GM23338 (cell line): Measurements from ENCODE around the gene CACNA2D1.

Source experiments
- EZH2 ChIP-seq: fragments of 200-600 bp; sonication (generic); IDR thresholded peaks from one replicate; pipeline ENCODE4 v1.8.0; 2017; ENCODE audit warnings: antibody characterized with exemption, mild to moderate bottlenecking, low read depth; ENCODE audit not compliant: unreplicated experiment
- EZH2phosphoT487 ChIP-seq: fragments of 200-600 bp; sonication (generic); IDR thresholded peaks from one replicate; pipeline ENCODE4 v1.8.1; 2018; ENCODE audit warnings: antibody characterized with exemption; ENCODE audit not compliant: unreplicated experiment
- POLR2AphosphoS5 ChIP-seq: IDR thresholded peaks from 2 replicates; pipeline ENCODE4 v1.6.1; 2016; ENCODE audit warnings: antibody characterized with exemption, low read depth
- TF ChIP-seq, protein P1 (sequence below), 2 experiments: fragments of 200-600 bp in 1 of 2; sonication (generic) in 1 of 2; conservative IDR thresholded peaks; 2 replicates each; pipeline versions ENCODE4 v1.5.1 to v1.6.1; 2016 to 2017; ENCODE audit warnings: antibody characterized with exemption in 2 of 2, low read depth in 2 of 2, mild to moderate bottlenecking in 2 of 2, moderate library complexity in 1 of 2
- TF ChIP-seq, protein P2 (sequence below): IDR thresholded peaks from one replicate; pipeline ENCODE4 v1.6.1; 2018; ENCODE audit warnings: antibody characterized with exemption; ENCODE audit not compliant: unreplicated experiment

DNA sequence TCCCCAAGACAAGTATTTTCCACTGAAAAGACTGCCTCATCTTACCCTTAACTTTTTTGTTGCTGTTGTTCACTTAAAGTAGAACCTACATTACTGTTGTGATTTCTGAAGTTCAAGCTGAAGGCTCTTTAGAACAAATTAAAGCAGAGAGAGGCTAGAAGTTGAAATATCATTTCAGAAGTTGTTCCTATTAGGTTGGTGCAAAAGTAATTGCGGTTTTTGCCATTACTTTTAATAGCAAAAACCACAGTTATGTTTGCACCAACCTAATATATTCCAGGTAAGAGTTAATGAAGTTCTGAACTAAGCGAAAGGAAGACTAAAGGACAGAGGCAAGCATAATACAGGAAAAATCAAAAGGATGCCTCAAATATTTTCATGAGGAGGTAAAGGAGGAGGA lies 153.7 kb downstream of the CACNA2D1 start:
- TF ChIP-seq, protein P1, sequence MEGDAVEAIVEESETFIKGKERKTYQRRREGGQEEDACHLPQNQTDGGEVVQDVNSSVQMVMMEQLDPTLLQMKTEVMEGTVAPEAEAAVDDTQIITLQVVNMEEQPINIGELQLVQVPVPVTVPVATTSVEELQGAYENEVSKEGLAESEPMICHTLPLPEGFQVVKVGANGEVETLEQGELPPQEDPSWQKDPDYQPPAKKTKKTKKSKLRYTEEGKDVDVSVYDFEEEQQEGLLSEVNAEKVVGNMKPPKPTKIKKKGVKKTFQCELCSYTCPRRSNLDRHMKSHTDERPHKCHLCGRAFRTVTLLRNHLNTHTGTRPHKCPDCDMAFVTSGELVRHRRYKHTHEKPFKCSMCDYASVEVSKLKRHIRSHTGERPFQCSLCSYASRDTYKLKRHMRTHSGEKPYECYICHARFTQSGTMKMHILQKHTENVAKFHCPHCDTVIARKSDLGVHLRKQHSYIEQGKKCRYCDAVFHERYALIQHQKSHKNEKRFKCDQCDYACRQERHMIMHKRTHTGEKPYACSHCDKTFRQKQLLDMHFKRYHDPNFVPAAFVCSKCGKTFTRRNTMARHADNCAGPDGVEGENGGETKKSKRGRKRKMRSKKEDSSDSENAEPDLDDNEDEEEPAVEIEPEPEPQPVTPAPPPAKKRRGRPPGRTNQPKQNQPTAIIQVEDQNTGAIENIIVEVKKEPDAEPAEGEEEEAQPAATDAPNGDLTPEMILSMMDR (conservative IDR thresholded peaks at IDR 0.05; ENCODE audit: low read depth in 2 of 2) = no peak
- TF ChIP-seq, protein P2, sequence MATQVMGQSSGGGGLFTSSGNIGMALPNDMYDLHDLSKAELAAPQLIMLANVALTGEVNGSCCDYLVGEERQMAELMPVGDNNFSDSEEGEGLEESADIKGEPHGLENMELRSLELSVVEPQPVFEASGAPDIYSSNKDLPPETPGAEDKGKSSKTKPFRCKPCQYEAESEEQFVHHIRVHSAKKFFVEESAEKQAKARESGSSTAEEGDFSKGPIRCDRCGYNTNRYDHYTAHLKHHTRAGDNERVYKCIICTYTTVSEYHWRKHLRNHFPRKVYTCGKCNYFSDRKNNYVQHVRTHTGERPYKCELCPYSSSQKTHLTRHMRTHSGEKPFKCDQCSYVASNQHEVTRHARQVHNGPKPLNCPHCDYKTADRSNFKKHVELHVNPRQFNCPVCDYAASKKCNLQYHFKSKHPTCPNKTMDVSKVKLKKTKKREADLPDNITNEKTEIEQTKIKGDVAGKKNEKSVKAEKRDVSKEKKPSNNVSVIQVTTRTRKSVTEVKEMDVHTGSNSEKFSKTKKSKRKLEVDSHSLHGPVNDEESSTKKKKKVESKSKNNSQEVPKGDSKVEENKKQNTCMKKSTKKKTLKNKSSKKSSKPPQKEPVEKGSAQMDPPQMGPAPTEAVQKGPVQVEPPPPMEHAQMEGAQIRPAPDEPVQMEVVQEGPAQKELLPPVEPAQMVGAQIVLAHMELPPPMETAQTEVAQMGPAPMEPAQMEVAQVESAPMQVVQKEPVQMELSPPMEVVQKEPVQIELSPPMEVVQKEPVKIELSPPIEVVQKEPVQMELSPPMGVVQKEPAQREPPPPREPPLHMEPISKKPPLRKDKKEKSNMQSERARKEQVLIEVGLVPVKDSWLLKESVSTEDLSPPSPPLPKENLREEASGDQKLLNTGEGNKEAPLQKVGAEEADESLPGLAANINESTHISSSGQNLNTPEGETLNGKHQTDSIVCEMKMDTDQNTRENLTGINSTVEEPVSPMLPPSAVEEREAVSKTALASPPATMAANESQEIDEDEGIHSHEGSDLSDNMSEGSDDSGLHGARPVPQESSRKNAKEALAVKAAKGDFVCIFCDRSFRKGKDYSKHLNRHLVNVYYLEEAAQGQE = no peak
- TF ChIP-seq EZH2 (no peak), POLR2AphosphoS5 (no peak), EZH2phosphoT487 (no peak)
